ENCODE measurements around the gene DNAL1. TPM values are rescaled to one million over a fixed set of nuclear protein-coding genes. Genes with fewer than 3 reads are reported as not detected.

The DNAL1 gene
- total RNA-seq, 2 donors from 2014 or later = 8.1 to 8.3 TPM

DNA sequence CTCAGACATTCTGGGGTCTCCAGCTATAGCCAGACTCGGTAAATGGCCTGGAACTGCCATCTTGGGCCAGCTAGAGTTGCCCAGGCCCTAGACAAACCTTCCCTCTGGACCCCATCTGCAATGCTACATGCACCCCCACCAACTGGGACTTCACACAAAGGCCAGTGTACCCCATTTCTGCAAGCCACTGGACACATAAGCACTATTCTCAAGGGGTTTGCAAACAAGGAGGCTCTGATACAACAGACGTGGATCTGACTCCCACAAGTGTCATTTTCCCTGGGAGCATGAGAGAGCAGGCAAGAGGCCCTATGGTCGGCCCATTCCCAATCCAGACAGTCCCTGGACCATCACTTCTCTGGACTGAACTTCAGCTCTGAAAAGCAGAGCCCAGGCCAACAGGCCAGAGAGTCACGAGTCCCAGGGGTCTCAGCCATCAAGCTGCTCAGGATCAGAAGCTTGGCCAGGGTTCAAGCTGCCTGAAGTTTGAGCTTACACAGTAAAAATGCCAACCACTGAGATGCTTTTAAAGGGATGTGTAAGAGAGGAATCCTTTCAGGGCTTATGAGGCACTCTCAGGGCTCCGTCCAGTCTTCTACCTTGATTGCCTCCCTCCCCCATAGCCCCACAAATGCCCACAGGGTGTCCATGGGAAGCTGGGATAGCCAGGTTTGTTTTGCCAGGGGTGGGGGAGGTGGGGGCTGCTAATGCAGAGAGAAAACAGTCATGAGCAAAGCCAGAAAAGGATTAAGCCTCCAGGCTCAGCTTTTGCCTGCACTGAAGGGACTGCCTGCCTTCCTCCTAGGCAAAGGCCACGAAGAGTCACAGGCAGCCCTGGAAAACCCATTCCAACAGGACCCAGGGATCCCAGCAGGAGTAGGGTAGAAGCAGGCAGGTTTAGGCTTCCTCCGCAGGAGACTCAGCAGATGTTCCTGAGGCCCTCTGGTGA, 101.1 kb downstream of the DNAL1 start:
- no peaks in the 10 kb centered on the region for H3K27me3 ChIP-seq
- H3K4me1 ChIP-seq = peaks cover 78% of the 10 kb centered on the region
- TF ChIP-seq CTCF (IDR thresholded peaks at IDR 0.05) = no peak
- no peak overlapping the region for H3K4me3 ChIP-seq
- peak overlapping the region; percentile 92 for H3K27ac ChIP-seq
- H3K36me3 ChIP-seq = no peaks in the 10 kb centered on the region
- H3K9ac ChIP-seq (ENCODE audit: low read depth in 2 of 2, low read length in 2 of 2) = peak overlapping the region; percentile 61 to 97
- no peak for DNase-seq
- intact Hi-C loops (cut with DNase I) = no loop called here
- no peaks in the 10 kb centered on the region for H3K9me3 ChIP-seq

DNA sequence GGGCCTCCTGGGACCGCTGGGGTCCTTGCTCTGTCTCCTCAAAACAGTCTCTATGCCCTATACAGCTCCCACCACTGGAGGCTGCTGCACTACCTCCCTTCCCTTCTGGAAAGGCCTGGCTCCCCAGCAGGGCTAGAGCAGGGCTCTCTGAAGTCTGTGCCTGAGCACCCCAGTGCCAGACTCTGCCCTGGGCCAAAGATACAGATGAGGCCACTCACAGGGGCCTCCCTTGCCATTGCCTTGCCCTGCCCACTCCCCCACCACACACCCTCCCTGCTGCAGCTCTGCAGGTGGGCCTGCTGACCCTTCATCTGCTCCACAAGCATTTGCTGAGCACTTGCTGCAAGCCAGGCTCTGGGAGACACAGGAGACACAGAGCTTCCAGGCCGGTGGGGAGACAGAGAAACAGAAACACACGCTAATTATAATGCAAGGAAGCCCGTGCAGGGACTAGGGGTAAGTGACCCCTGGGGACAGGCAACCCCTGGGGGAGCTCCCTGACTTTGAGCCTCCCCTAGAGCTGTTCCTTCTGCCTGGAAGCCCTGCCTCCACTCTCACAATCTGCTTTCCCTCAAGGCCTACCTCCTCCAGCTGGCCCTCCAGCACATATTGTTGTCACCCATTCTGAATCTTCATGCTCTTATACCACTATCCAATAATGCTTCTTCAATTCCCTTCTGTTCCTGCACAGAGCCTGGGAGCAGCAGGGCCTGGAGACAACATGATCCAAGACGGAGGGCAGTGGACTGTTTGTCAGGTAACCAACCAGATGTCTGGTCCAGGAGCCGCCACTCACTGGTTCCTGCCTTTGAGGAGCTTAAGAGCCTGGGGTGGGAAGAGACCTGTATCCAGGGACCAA, 102.0 kb downstream of the DNAL1 start:
- no peak overlapping the region for H3K4me3 ChIP-seq
- intact Hi-C loops (cut with DNase I) = no loop called here
- H3K27ac ChIP-seq = peak overlapping the region; percentile 92
- H3K27me3 ChIP-seq = no peaks in the 10 kb centered on the region
- DNase-seq = no peak
- TF ChIP-seq CTCF (IDR thresholded peaks at IDR 0.05) = no peak
- peaks cover 86% of the 10 kb centered on the region for H3K4me1 ChIP-seq
- H3K9me3 ChIP-seq = no peaks in the 10 kb centered on the region
- H3K36me3 ChIP-seq = no peaks in the 10 kb centered on the region
- H3K9ac ChIP-seq (ENCODE audit: low read depth in 2 of 2, low read length in 2 of 2) = peak overlapping the region; percentile 61 to 97

DNA sequence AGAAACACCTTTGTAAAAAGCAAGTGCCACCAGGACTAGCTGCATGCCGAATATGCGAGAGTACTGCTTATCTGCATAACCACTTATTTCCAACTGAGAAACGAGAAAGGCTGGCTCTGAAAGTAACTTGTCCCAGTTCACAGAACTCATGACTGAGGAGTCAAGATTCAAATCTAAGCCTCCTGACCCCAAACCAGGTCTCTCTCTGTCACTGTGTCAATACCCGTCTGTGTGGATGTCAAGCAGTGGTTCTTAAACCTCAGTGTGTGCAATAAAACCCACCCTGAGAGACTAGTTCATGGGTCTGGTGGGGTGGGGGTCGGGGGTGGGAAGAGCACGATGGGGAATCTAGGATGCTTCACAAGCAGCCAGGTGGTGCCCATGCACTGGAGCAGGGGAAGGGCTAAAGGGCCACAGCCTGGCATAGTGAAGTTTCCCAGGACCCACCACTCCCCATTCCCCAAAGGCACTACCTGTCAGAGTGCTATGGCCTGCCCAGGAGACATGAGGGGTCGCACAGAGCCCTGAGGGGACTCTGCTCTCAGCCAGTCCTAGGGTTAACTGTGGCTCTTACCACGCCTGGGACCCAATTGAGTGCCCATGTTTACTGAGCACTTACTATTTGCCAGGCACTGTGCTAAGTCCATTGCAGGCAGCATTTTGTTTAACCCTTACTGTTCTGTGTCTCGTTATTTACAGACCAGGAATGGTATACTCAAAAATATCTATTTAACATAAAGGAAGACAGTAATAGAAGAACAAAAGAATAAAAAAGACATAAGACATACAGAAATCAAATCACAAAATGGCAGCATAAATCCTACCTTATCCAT, 102.8 kb downstream of the DNAL1 start:
- Histone ChIP-seq H3K9me3 (no peaks in the 10 kb centered on the region), H3K4me3 (no peak overlapping the region), H3K36me3 (no peaks in the 10 kb centered on the region), H3K4me1 (peaks cover 86% of the 10 kb centered on the region), H3K27me3 (no peaks in the 10 kb centered on the region), H3K27ac (peak overlapping the region; percentile 92), H3K9ac (ENCODE audit: low read depth in 2 of 2, low read length in 2 of 2) (peak overlapping the region in 1 of 2 donors; percentile 97)
- intact Hi-C loops (cut with DNase I) = no loop called here
- DNase-seq = no peak
- TF ChIP-seq CTCF (IDR thresholded peaks at IDR 0.05) = no peak

GRCh38 chr14:73748858-73749357, 104.1 kb downstream of the DNAL1 start:
- peak overlapping the region in 1 of 2 donors; percentile 7 for H3K9ac ChIP-seq (ENCODE audit: low read depth in 2 of 2, low read length in 2 of 2)
- no peak for TF ChIP-seq CTCF (IDR thresholded peaks at IDR 0.05)
- intact Hi-C loops (cut with DNase I) = no loop called here
- H3K27me3 ChIP-seq = no peaks in the 10 kb centered on the region
- H3K36me3 ChIP-seq = no peaks in the 10 kb centered on the region
- H3K27ac ChIP-seq = peak overlapping the region; percentile 99
- H3K4me3 ChIP-seq = no peak overlapping the region
- H3K9me3 ChIP-seq = no peaks in the 10 kb centered on the region
- peaks cover 84% of the 10 kb centered on the region for H3K4me1 ChIP-seq
- no peak for DNase-seq

Measured in colonic mucosa (tissue), 4 donors.